Muscle layer of duodenum (tissue), 2 donors: ENCODE results near the gene CTNS.
A peak's percentile ranks its signal among the peaks of the same experiment; 100 is the strongest.
"Not testable (repeated sequence)": the region's sequence is repeated elsewhere in the genome, so short reads cannot be mapped to it uniquely, and the experiment has no call there.

ENCODE experiments used
- H3K27ac ChIP-seq: one replicate; pipeline ENCODE4 v1.7.0; 2013; ENCODE audit warnings: mild to moderate bottlenecking, low read length
- H3K27me3 ChIP-seq: one replicate; pipeline ENCODE4 v1.7.0; 2013; ENCODE audit warnings: low read depth, mild to moderate bottlenecking, control low read depth, low read length
- H3K36me3 ChIP-seq, 2 donors: one replicate each; pipeline ENCODE4 v1.7.0; 2013; ENCODE audit warnings: low read length in 2 of 2, control low read depth in 1 of 2, mild to moderate bottlenecking in 1 of 2; ENCODE audit not compliant: insufficient read depth in 2 of 2, control insufficient read depth in 1 of 2
- H3K4me1 ChIP-seq, 2 donors: one replicate each; pipeline ENCODE4 v1.7.0; 2013; ENCODE audit warnings: low read length in 2 of 2, mild to moderate bottlenecking in 2 of 2, control low read depth in 1 of 2, moderate library complexity in 1 of 2; ENCODE audit not compliant: insufficient read depth in 2 of 2, control insufficient read depth in 1 of 2
- H3K4me3 ChIP-seq, 2 donors: one replicate each; pipeline ENCODE4 v1.7.0; 2013; ENCODE audit warnings: low read length in 2 of 2, low read depth in 1 of 2, mild to moderate bottlenecking in 1 of 2
- H3K9me3 ChIP-seq, 2 donors: one replicate each; pipeline ENCODE4 v1.7.0; 2013; ENCODE audit warnings: low read length in 2 of 2, control low read depth in 1 of 2, mild to moderate bottlenecking in 1 of 2; ENCODE audit not compliant: control insufficient read depth in 1 of 2
- donor health status: healthy.

The CTNS gene

GRCh38 chr17:3690094-3690715, 53.6 kb downstream of the CTNS start:
- H3K9me3 ChIP-seq, result no peaks in the 10 kb centered on the region
- no peak overlapping the region for H3K27ac ChIP-seq
- no peaks in the 10 kb centered on the region for H3K36me3 ChIP-seq
- no peak overlapping the region for H3K4me3 ChIP-seq
- H3K27me3 ChIP-seq, result peaks cover 7% of the 10 kb centered on the region
- peaks cover 0 to 7% of the 10 kb centered on the region in 2 donors for H3K4me1 ChIP-seq

GRCh38 chr17:3691617-3692067, 55.1 kb downstream of the CTNS start:
- no peak overlapping the region for H3K4me3 ChIP-seq
- peaks cover 0 to 14% of the 10 kb centered on the region in 2 donors for H3K4me1 ChIP-seq
- no peaks in the 10 kb centered on the region for H3K9me3 ChIP-seq
- peaks cover 12% of the 10 kb centered on the region for H3K27me3 ChIP-seq
- no peak overlapping the region for H3K27ac ChIP-seq
- H3K36me3 ChIP-seq, result no peaks in the 10 kb centered on the region

GRCh38 chr17:3692346-3692745, 55.8 kb downstream of the CTNS start:
- Histone ChIP-seq H3K27me3 (peaks cover 14% of the 10 kb centered on the region), H3K27ac (no peak overlapping the region), H3K4me1 (peaks cover 0 to 14% of the 10 kb centered on the region in 2 donors), H3K4me3 (no peak overlapping the region), H3K36me3 (no peaks in the 10 kb centered on the region), H3K9me3 (no peaks in the 10 kb centered on the region)

- peaks cover 16% of the 10 kb centered on the region for H3K27me3 ChIP-seq
- peaks cover 0 to 7% of the 10 kb centered on the region in 2 donors for H3K9me3 ChIP-seq
- H3K4me3 ChIP-seq, result no peak overlapping the region
- H3K27ac ChIP-seq, result no peak overlapping the region
- H3K36me3 ChIP-seq, result no peaks in the 10 kb centered on the region
- H3K4me1 ChIP-seq, result peaks cover 0 to 14% of the 10 kb centered on the region in 2 donors
Observed at GRCh38 chr17:3693141-3693540, 56.6 kb downstream of the CTNS start.

GRCh38 chr17:3693829-3694231, 57.3 kb downstream of the CTNS start:
- Histone ChIP-seq H3K36me3 (no peaks in the 10 kb centered on the region), H3K27me3 (peaks cover 16% of the 10 kb centered on the region), H3K9me3 (peaks cover 0 to 12% of the 10 kb centered on the region in 2 donors), H3K4me3 (no peak overlapping the region), H3K27ac (no peak overlapping the region), H3K4me1 (peaks cover 0 to 14% of the 10 kb centered on the region in 2 donors)

GRCh38 chr17:3695129-3695722, 58.7 kb downstream of the CTNS start:
- Histone ChIP-seq H3K27ac (no peak overlapping the region), H3K27me3 (peaks cover 16% of the 10 kb centered on the region), H3K4me3 (peak overlapping the region; percentile 21 to 66), H3K9me3 (peaks cover 0 to 12% of the 10 kb centered on the region in 2 donors), H3K4me1 (peaks cover 0 to 14% of the 10 kb centered on the region in 2 donors), H3K36me3 (no peaks in the 10 kb centered on the region)

- Histone ChIP-seq H3K27ac (no peak within 1 kb of the TSS), H3K36me3 (no peaks in the 10 kb centered on the region), H3K4me3 (peak within 1 kb of the TSS; percentile 21 to 66), H3K27me3 (peaks cover 16% of the 10 kb centered on the region), H3K4me1 (peaks cover 0 to 14% of the 10 kb centered on the region in 2 donors), H3K9me3 (peaks cover 0 to 12% of the 10 kb centered on the region in 2 donors)
Observed at GRCh38 chr17:3695723-3696411, 59.3 kb downstream of the CTNS start, which contains the start of gene P2RX5. P2RX5 (minus strand) TSS chr17:3696155; CDS start chr17:3696005, 150 bp downstream.

GRCh38 chr17:3697103-3697476, 60.5 kb downstream of the CTNS start:
- Histone ChIP-seq H3K27me3 (peaks cover 16% of the 10 kb centered on the region), H3K4me1 (peaks cover 0 to 14% of the 10 kb centered on the region in 2 donors), H3K4me3 (no peak overlapping the region), H3K36me3 (no peaks in the 10 kb centered on the region), H3K9me3 (peaks cover 0 to 12% of the 10 kb centered on the region in 2 donors), H3K27ac (no peak overlapping the region)

- H3K36me3 ChIP-seq, result no peaks in the 10 kb centered on the region
- H3K4me1 ChIP-seq, result peaks cover 0 to 14% of the 10 kb centered on the region in 2 donors
- H3K4me3 ChIP-seq, result no peak overlapping the region
- no peak overlapping the region for H3K27ac ChIP-seq
- H3K27me3 ChIP-seq, result peaks cover 16% of the 10 kb centered on the region
- H3K9me3 ChIP-seq, result peaks cover 0 to 12% of the 10 kb centered on the region in 2 donors
Observed at GRCh38 chr17:3698139-3698538, 61.6 kb downstream of the CTNS start.

- H3K9me3 ChIP-seq, result peaks cover 0 to 12% of the 10 kb centered on the region in 2 donors
- H3K27ac ChIP-seq, result no peak overlapping the region
- no peaks in the 10 kb centered on the region for H3K36me3 ChIP-seq
- peaks cover 0 to 10% of the 10 kb centered on the region in 2 donors for H3K4me1 ChIP-seq
- H3K27me3 ChIP-seq, result peaks cover 12% of the 10 kb centered on the region
- no peak overlapping the region for H3K4me3 ChIP-seq
Observed at GRCh38 chr17:3699951-3700350, 63.4 kb downstream of the CTNS start.

GRCh38 chr17:3702041-3702539, 65.5 kb downstream of the CTNS start:
- not testable (repeated sequence) for H3K4me3 ChIP-seq, H3K27ac ChIP-seq, H3K4me1 ChIP-seq, H3K36me3 ChIP-seq, H3K27me3 ChIP-seq
- peaks cover 0 to 12% of the 10 kb centered on the region in 2 donors for H3K9me3 ChIP-seq
